Liver (tissue), 9 donors: ENCODE measurements around the gene HCFC1R1. TPM values are rescaled to one million over a fixed set of nuclear protein-coding genes. Genes with fewer than 3 reads are reported as not detected.

Experiments
- DNase-seq: peaks from one replicate; pipeline ENCODE4 v3.0.0-alpha.2; 2017; ENCODE audit warnings: low spot score
- H3K27ac ChIP-seq, 2 donors: one replicate each; pipeline ENCODE4 v1.7.0; 2013; ENCODE audit warnings: inconsistent platforms in 2 of 2, low read length in 2 of 2, control low read depth in 1 of 2, low read depth in 1 of 2, mild to moderate bottlenecking in 1 of 2
- H3K27me3 ChIP-seq, 4 donors: one replicate each; pipeline versions ENCODE4 v1.6.1 to v1.7.0; 2013; ENCODE audit warnings: low read length in 3 of 4, inconsistent platforms in 1 of 4, mild to moderate bottlenecking in 1 of 4, moderate library complexity in 1 of 4; ENCODE audit not compliant: control insufficient read depth in 4 of 4, insufficient read depth in 4 of 4
- H3K36me3 ChIP-seq, 4 donors: one replicate each; pipeline versions ENCODE4 v1.6.1 to v1.7.0; 2013; ENCODE audit warnings: low read length in 3 of 4, mild to moderate bottlenecking in 3 of 4, low read depth in 1 of 4, moderate library complexity in 1 of 4; ENCODE audit not compliant: control insufficient read depth in 4 of 4, insufficient read depth in 3 of 4
- H3K4me1 ChIP-seq, 4 donors: one replicate each; pipeline versions ENCODE4 v1.6.1 to v1.7.0; 2013; ENCODE audit warnings: low read length in 3 of 4, mild to moderate bottlenecking in 3 of 4, moderate library complexity in 1 of 4; ENCODE audit not compliant: control insufficient read depth in 4 of 4, insufficient read depth in 4 of 4
- H3K4me3 ChIP-seq, 3 donors: one replicate each; pipeline versions ENCODE4 v1.6.1 to v1.7.0; 2013; ENCODE audit warnings: low read length in 3 of 3, control low read depth in 1 of 3, low read depth in 1 of 3, mild to moderate bottlenecking in 1 of 3
- H3K9ac ChIP-seq, 2 donors: one replicate each; pipeline ENCODE4 v1.7.0; 2013; ENCODE audit warnings: low read length in 2 of 2, mild to moderate bottlenecking in 2 of 2, moderate library complexity in 2 of 2, control low read depth in 1 of 2, low read depth in 1 of 2
- H3K9me3 ChIP-seq, 4 donors: one replicate each; pipeline versions ENCODE4 v1.6.1 to v1.7.0; 2013; ENCODE audit warnings: low read length in 3 of 4; ENCODE audit not compliant: control insufficient read depth in 4 of 4
- EGR1 ChIP-seq, 2 donors: IDR thresholded peaks; 2 replicates each; pipeline ENCODE4 v1.6.1; 2016 to 2018; ENCODE audit warnings: antibody characterized with exemption in 2 of 2, low read depth in 2 of 2
- FOXA1 ChIP-seq: IDR thresholded peaks from 2 replicates; pipeline ENCODE4 v1.6.1; 2016; ENCODE audit warnings: antibody characterized with exemption
- GABPA ChIP-seq, 2 donors: IDR thresholded peaks in 1 of 2; conservative IDR thresholded peaks in 1 of 2; 2 replicates each; pipeline ENCODE4 v1.6.1; 2016; ENCODE audit warnings: antibody characterized with exemption in 2 of 2, mild to moderate bottlenecking in 1 of 2, moderate library complexity in 1 of 2
- HNF4G ChIP-seq: IDR thresholded peaks from 2 replicates; pipeline ENCODE4 v1.6.1; 2016; ENCODE audit warnings: antibody characterized with exemption
- JUND ChIP-seq, 2 donors: IDR thresholded peaks; 2 replicates each; pipeline ENCODE4 v1.6.1; 2016; ENCODE audit warnings: antibody characterized with exemption in 2 of 2
- NR2F2 ChIP-seq: IDR thresholded peaks from 2 replicates; pipeline ENCODE4 v1.6.1; 2016; ENCODE audit warnings: antibody characterized with exemption
- RAD21 ChIP-seq, 2 donors: IDR thresholded peaks; 2 replicates each; pipeline ENCODE4 v1.6.1; 2016; ENCODE audit warnings: antibody characterized with exemption in 2 of 2, mild to moderate bottlenecking in 2 of 2
- TAF1 ChIP-seq: conservative IDR thresholded peaks from 2 replicates; pipeline ENCODE4 v1.6.1; 2016; ENCODE audit warnings: antibody characterized with exemption, mild to moderate bottlenecking
- YY1 ChIP-seq: IDR thresholded peaks from 2 replicates; pipeline ENCODE4 v1.6.1; 2016; ENCODE audit warnings: antibody characterized with exemption, mild to moderate bottlenecking
- WGBS: extraction: QIAGEN DNeasy Blood & Tissue Kit; methylation state at CpG from one replicate; pipeline ENCODE4 v1.1.7; 2013; 5-methylcytosine and 5-hydroxymethylcytosine counted together
- polyA plus RNA-seq, 2 donors: library from polyadenylated mRNA; stranded (reverse) in 1 of 2; unstranded in 1 of 2; fragments of 200-250 nt in 1 of 2; fragments of >200 nt in 1 of 2; fragmentation: Nextera tagmentation in 1 of 2; extraction: Ambion mirVana in 1 of 2; gene quantifications; one replicate each; pipeline versions ENCODE4 v1.2.1 to v1.2.3, GENCODE V29; 2013 to 2015
- total RNA-seq, 2 donors: library from RNA; depleted of rRNA; stranded (reverse); fragments of >200 nt; gene quantifications; one replicate each; pipeline ENCODE4 v1.2.3, GENCODE V29; 2014
- TF ChIP-seq, protein P1 (sequence below): IDR thresholded peaks from 2 replicates; pipeline ENCODE4 v1.6.1; 2016; ENCODE audit warnings: antibody characterized with exemption, mild to moderate bottlenecking
- TF ChIP-seq, protein P2 (sequence below): fragments of 150-350 bp; IDR thresholded peaks from 2 replicates; pipeline ENCODE4 v1.5.1; 2017; ENCODE audit warnings: improper control_type of control experiment, low read depth, low read length; ENCODE audit not compliant: missing input control
- TF ChIP-seq, protein P3 (sequence below): IDR thresholded peaks from 2 replicates; pipeline ENCODE4 v1.6.1; 2016; ENCODE audit warnings: antibody characterized with exemption
- TF ChIP-seq, protein P4 (sequence below): IDR thresholded peaks from 2 replicates; pipeline ENCODE4 v1.6.1; 2016; ENCODE audit warnings: antibody characterized with exemption
- donor health status: healthy.
- donor health status: healthy.
- donor health status: healthy.
- donor health status: healthy.
- donor health status: healthy.

HCFC1R1 gene
- total and polyA plus RNA-seq, 4 donors: 1.4 to 17.6 (median 9.2) TPM

- Histone ChIP-seq H3K27ac (no peak overlapping the region), H3K9me3 (no peaks in the 10 kb centered on the region), H3K4me3 (no peak overlapping the region), H3K36me3 (no peaks in the 10 kb centered on the region), H3K9ac (no peak overlapping the region), H3K27me3 (no peaks in the 10 kb centered on the region), H3K4me1 (no peaks in the 10 kb centered on the region)
- TF ChIP-seq, protein P1, sequence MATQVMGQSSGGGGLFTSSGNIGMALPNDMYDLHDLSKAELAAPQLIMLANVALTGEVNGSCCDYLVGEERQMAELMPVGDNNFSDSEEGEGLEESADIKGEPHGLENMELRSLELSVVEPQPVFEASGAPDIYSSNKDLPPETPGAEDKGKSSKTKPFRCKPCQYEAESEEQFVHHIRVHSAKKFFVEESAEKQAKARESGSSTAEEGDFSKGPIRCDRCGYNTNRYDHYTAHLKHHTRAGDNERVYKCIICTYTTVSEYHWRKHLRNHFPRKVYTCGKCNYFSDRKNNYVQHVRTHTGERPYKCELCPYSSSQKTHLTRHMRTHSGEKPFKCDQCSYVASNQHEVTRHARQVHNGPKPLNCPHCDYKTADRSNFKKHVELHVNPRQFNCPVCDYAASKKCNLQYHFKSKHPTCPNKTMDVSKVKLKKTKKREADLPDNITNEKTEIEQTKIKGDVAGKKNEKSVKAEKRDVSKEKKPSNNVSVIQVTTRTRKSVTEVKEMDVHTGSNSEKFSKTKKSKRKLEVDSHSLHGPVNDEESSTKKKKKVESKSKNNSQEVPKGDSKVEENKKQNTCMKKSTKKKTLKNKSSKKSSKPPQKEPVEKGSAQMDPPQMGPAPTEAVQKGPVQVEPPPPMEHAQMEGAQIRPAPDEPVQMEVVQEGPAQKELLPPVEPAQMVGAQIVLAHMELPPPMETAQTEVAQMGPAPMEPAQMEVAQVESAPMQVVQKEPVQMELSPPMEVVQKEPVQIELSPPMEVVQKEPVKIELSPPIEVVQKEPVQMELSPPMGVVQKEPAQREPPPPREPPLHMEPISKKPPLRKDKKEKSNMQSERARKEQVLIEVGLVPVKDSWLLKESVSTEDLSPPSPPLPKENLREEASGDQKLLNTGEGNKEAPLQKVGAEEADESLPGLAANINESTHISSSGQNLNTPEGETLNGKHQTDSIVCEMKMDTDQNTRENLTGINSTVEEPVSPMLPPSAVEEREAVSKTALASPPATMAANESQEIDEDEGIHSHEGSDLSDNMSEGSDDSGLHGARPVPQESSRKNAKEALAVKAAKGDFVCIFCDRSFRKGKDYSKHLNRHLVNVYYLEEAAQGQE: no peak
- TF ChIP-seq EGR1 (IDR thresholded peaks at IDR 0.05; ENCODE audit: low read depth in 2 of 2) (no peak), HNF4G (no peak)
- TF ChIP-seq, protein P2, sequence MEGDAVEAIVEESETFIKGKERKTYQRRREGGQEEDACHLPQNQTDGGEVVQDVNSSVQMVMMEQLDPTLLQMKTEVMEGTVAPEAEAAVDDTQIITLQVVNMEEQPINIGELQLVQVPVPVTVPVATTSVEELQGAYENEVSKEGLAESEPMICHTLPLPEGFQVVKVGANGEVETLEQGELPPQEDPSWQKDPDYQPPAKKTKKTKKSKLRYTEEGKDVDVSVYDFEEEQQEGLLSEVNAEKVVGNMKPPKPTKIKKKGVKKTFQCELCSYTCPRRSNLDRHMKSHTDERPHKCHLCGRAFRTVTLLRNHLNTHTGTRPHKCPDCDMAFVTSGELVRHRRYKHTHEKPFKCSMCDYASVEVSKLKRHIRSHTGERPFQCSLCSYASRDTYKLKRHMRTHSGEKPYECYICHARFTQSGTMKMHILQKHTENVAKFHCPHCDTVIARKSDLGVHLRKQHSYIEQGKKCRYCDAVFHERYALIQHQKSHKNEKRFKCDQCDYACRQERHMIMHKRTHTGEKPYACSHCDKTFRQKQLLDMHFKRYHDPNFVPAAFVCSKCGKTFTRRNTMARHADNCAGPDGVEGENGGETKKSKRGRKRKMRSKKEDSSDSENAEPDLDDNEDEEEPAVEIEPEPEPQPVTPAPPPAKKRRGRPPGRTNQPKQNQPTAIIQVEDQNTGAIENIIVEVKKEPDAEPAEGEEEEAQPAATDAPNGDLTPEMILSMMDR: no peak
- DNase-seq: no peak
- WGBS: 91% methylated on average over 13 of the region's 13 CpGs
Measured at GRCh38 chr16:2996298-2996697, 27.4 kb downstream of the HCFC1R1 start.

GRCh38 chr16:2992383-2993081 is 31.2 kb downstream of the HCFC1R1 start:
- no peak overlapping the region for H3K9ac ChIP-seq
- H3K27ac ChIP-seq: no peak overlapping the region
- no peaks in the 10 kb centered on the region for H3K4me1 ChIP-seq
- H3K27me3 ChIP-seq: no peaks in the 10 kb centered on the region
- TF ChIP-seq RAD21 (IDR thresholded peaks at IDR 0.05) (no peak), GABPA (IDR thresholded peaks at IDR 0.05 in 1 of 2, conservative IDR thresholded peaks at IDR 0.05 in 1 of 2) (no peak), JUND (IDR thresholded peaks at IDR 0.05) (no peak), NR2F2 (no peak), HNF4G (no peak), YY1 (no peak), TAF1 (no peak), FOXA1 (no peak), EGR1 (IDR thresholded peaks at IDR 0.05; ENCODE audit: low read depth in 2 of 2) (no peak)
- TF ChIP-seq, protein P3, sequence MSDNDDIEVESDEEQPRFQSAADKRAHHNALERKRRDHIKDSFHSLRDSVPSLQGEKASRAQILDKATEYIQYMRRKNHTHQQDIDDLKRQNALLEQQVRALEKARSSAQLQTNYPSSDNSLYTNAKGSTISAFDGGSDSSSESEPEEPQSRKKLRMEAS: no peak
- TF ChIP-seq, protein P4, sequence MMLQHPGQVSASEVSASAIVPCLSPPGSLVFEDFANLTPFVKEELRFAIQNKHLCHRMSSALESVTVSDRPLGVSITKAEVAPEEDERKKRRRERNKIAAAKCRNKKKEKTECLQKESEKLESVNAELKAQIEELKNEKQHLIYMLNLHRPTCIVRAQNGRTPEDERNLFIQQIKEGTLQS: no peak
- TF ChIP-seq, protein P1: no peak
- H3K9me3 ChIP-seq: no peaks in the 10 kb centered on the region
- no peak for DNase-seq
- H3K4me3 ChIP-seq: no peak overlapping the region
- 87% methylated on average over 14 of the region's 14 CpGs for WGBS
- H3K36me3 ChIP-seq: no peaks in the 10 kb centered on the region
